IPS-11a (cell line): ENCODE measurements around the gene PBXIP1.

Experiments
- H3K4me3 ChIP-seq: one replicate; pipeline ENCODE4 v1.5.1; 2013; ENCODE audit warnings: low read depth, low read length, control low read depth

Gene PBXIP1, protein sequence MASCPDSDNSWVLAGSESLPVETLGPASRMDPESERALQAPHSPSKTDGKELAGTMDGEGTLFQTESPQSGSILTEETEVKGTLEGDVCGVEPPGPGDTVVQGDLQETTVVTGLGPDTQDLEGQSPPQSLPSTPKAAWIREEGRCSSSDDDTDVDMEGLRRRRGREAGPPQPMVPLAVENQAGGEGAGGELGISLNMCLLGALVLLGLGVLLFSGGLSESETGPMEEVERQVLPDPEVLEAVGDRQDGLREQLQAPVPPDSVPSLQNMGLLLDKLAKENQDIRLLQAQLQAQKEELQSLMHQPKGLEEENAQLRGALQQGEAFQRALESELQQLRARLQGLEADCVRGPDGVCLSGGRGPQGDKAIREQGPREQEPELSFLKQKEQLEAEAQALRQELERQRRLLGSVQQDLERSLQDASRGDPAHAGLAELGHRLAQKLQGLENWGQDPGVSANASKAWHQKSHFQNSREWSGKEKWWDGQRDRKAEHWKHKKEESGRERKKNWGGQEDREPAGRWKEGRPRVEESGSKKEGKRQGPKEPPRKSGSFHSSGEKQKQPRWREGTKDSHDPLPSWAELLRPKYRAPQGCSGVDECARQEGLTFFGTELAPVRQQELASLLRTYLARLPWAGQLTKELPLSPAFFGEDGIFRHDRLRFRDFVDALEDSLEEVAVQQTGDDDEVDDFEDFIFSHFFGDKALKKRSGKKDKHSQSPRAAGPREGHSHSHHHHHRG

DNA sequence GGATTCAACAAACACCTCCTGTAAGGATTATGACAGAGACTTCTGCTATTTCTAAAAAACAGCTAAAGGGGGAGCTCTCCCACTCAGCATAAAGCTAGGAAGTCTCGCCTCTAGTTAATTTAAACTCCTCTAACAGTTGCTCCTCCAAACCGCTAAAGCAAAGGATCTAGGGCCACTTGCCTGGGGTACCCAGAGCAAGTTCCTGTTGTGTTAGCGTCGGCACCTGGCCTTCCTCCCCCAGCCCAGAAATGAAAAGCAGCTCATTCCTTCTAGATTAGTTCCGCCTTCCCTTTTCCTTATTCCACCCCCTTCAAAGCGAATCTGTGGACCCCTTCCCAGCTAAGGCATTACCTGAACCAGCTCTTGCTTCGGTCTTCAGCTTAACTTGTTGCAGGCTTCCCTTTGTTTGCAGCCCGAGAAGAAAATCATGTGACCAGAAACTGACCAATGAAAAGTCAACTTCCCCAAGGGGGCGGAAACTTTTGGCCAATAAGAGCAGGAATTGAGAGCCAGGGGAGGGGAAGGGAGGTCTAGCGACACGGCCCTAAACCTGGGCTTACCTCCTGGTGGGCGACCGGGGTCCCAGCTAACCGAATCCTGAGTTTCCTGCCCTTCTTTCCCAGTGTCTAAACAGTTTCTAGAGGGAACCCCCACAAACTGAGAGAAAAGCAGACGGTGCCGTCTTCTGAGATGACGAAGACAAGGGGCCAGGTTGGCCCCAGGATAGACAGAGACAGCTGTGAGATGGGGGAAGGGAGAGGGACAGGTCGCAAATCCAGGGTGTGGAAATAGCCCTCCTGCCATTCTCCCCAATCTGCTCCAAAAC is at the start of gene PBXIP1:
Gene PBXIP1, minus strand, starts transcription at position 382 of the 826 bp plus-strand sequence. CDS start 2,378 bp downstream, outside the sequence.
- H3K4me3 ChIP-seq = peak within 1 kb of the TSS; percentile 56

DNA sequence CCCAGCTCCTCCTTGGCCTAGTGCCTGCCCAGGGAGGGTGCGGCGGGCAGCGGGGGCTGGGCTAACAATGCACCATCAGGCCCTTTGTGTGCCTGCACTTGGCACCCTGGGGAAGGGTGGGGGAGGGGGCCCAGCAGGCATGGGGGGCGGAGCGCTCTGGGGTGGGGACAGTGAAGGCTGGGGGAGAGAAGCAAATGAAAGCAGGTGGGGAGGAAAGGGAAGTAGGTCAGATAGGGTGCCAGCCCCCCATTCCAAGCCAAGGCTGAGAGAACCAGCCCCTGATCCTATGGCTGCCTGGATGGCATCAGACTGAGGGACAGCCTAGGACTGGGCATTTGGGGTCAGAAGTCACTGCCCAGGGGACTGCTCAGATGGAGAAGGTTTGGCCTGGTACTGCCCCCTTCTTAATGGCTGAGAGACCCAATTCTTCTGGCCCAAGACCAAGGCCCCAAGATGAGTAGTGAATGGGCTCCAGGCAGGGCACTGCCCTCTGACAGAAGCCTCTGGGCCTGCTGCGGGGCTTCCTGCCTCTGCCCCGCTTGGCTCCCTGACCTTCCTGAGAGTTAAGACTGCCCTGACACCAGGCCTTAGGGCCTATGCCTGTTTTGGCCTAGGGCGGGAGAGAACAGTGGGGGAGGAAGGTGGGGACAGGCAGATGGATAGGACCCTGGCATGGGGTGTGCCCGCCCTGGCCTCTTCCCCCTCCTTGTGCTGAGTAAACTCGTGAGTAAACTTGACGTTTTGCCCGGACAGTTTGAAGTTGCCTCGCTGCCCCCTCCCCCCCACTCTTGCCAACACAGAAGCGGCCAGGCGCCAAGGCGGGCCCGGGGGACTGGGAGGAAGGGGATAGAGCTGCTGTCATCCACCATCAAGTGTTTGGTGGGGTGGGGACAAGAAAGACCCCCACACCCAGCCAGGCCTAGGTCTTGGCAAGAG is 49.4 kb upstream of the PBXIP1 start:
- H3K4me3 ChIP-seq = no peak overlapping the region

DNA sequence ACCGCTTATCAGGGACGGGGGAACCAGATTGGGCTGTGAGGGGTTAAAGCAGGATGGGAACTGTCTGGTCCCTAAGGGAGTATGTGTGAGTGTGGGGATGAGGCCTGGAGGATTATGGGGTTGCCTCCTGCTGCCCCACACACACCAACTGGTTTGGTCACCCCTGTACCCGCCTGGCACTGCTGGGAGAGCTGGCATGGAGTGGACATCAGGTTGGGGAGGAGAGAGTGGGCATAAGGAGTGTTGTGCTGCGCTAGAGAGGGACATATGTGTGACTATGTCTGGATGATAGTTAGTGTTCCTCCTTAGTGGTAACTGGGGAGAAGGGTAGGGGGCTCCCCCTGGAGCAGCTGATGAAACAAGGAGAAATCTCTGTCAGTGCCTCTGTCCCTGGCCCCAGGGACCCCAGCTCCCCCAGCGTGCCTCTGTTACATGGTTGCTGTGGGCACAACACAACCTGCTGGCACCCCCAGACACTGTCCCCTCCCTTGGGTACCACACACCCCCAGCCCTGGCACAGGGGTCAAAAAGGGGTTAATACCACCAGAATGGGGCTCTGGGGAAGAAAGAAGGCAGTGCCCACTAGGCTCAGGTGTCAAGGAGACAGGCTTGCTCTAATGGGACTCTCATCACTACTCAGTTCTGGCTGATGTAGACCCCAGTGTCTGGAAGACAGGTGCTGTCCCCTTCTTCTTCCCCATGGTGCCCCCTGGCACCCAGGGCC is 48.6 kb upstream of the PBXIP1 start:
- H3K4me3 ChIP-seq = peak overlapping the region; percentile 43

DNA sequence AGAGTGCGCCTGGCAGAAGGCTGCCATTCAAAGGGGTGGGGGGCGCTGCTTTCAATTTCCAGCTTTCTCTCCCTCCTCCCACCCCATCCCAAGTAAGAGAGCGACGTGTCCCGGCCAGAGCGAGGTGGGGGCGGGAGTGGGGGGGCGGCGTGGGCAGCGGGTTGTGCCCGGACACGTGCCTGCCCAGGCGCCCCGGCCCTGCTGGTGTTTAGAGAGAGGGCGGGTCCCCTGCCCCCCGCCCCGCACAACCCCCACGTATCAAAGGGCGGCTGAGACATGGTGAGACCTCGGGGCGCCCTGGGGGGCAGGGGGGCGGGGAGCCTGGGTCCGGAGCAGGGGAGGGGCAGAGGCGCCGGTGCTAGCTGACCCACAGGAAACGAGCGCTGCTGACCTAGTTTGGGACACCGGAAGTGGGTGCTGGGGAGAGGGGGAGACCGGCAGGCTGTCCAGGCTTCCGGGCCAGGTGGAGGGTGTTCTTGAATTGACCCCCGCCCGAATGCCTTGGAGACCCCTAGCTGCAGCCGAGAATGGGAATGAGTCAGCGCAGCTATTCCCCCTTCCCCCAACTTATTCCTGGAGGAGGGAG is 48.0 kb upstream of the PBXIP1 start:
- H3K4me3 ChIP-seq = peak overlapping the region; percentile 82

DNA sequence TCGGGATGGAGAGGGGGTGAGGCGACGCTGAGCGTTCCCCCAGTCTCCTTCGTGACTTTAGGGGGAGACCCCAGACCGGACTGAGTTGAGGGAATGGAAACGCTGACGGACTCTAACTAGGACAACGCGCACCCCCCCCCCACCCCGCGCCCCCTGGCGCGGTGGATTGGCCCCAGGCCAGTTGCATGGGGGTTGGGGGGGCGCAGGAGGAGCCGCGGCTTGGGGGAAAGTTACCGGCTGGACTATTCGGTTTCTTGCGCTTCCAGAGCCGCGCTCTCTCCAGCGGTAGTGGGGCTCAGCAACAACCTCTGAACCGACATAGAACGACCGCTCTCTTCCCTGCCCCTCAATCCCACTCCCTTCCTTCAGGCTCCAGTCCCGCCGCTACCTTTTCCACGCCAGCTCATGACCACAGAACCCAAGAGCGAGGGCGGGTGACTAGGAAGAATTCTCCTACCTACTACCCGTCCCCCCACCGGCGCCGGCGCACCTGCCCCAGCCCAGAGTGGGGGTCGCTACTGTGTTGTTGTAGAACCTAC is 47.4 kb upstream of the PBXIP1 start:
- H3K4me3 ChIP-seq = peak overlapping the region; percentile 82

DNA sequence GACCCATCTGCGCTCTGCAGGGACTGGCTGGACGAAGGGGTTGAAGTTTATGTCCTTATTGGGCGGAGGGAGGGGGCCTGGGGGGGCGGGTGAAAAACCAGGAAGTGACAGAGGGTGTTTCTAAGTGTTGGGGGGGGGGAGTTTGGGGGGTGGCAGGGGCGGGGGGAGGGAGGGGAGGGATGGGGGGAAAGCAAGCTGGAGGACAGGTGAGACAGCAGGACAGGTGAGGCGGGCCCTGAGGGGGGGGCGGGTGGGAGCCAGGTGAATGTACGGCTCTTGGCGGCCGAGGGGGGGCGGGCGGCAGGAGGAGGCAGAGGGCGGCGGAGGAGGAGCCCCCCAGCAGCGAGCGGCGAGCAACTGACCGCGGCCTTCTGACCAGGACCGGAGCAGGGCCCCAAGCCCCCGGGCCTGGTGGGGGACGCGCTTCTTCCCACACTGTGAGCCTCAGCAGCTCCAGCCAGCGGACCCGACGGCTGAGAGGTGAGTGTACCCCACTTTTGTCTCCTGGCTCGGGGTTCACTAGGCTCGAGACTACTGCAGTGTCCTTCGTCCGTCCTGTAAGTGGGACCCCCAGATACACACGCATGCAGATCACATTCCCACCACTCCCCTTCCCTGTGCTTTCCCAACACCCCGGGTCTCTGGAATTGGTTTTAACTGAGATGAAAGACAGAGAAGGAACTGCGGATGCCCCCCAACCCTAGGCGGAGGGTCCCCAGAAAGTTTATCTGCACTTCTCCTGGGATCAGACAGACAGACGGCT is 46.7 kb upstream of the PBXIP1 start, which contains the start of gene ZBTB7B:
Gene ZBTB7B, plus strand, starts transcription at position 339 of the 763 bp plus-strand sequence. CDS start 11,859 bp downstream, outside the sequence.
- H3K4me3 ChIP-seq = peak within 1 kb of the TSS; percentile 82

DNA sequence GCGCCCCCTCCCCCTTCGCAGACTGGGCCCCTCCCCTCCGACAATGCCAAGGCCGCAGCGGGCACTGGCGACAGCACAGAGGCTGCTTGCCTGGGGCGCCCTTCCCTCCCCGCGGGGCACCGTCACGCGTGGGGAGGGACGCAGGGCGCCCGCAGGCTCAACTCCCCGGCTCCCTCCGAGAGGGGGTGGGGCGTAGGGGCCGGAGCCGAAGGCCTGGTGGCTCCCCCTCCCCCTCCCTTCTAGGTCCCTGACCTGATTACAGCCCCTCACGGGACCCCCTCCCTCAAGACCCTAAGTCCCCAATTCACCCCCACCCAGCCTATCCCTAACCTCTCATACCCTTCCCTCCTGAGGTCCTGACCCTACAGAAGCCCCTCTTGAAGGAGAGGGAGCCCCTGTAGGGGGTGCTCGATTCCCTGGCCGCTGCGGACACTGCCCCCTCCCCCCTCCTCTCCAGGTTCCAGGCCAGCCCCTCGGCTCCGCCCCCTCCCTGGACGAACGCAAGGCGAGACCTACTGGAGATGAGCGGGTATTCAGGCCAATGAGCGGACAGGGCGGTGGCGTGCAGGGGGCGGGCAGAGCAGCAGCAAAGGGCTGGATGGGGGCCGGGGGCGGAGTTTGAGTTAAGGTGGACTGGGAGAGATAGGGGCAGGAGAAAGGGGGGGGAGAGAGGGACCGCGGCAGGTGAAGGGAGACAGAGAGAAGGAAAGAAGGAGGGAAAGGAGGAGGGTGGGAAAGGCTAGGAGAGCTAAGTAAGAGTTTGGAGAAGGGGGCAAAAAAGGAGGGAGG is 46.0 kb upstream of the PBXIP1 start:
- H3K4me3 ChIP-seq = peak overlapping the region; percentile 43

DNA sequence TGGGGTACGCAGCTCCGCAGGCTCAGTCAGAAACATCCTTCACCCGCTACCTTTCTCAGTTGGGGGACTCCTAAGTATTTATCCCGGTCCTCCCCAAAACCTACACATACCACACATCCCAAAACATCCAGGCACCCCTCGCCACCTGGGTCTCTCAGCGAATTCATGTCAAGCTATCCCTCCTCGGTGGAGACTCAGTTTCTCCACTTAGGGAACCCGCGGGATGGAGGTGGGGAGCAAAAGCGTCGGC is 45.5 kb upstream of the PBXIP1 start:
- peak overlapping the region; percentile 43 for H3K4me3 ChIP-seq

DNA sequence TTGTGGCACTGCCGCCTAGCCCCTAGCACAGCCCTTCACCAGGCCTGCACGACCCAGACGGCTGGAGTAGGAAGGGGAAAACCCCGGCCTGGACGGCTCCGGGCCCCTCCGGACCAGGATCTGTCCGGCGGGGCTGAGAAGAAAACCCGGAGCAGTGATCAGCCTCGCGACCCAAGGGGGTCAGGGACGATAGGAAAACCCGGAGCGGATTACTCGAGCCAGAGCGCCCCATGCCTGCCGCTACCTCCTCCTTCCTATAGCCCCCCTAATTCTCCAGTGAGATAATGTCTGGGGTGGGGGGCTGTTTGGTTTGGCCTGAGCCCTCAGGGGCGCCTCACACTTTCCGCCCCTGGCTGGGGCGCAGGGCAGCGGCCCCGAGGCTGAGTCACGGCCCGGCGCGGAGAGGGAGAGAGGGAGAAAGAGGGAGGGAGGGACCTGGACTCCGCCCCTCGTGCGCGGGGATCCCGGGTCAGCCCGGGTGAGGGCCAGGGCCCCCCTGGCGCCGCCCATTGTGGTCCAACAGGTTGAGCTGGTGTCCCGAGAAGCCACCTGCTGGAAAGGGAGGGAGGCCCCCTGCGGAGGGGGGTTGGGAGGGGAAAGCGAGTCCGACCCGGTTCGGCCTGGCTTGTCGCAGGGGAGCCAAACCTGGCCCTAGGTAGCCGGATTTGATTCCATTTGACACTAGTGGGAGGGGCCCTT is 45.0 kb upstream of the PBXIP1 start:
- H3K4me3 ChIP-seq = peak overlapping the region; percentile 43

DNA sequence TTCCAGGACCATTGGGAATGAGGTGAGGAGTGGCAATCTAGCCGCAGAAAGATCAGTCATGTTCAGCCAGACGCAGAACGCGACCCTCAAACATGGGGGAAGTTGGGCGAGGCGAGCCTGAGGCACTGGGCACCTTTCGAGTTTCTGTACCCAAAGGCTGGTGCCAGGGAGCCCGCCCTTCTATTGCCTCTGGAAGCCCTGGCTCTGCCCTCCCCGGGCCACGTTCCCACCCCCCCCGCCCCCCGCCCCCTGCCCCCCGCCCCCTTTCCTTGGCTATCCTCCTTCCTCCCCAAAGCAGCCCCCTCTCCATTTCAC is 44.5 kb upstream of the PBXIP1 start:
- peak overlapping the region; percentile 58 for H3K4me3 ChIP-seq

DNA sequence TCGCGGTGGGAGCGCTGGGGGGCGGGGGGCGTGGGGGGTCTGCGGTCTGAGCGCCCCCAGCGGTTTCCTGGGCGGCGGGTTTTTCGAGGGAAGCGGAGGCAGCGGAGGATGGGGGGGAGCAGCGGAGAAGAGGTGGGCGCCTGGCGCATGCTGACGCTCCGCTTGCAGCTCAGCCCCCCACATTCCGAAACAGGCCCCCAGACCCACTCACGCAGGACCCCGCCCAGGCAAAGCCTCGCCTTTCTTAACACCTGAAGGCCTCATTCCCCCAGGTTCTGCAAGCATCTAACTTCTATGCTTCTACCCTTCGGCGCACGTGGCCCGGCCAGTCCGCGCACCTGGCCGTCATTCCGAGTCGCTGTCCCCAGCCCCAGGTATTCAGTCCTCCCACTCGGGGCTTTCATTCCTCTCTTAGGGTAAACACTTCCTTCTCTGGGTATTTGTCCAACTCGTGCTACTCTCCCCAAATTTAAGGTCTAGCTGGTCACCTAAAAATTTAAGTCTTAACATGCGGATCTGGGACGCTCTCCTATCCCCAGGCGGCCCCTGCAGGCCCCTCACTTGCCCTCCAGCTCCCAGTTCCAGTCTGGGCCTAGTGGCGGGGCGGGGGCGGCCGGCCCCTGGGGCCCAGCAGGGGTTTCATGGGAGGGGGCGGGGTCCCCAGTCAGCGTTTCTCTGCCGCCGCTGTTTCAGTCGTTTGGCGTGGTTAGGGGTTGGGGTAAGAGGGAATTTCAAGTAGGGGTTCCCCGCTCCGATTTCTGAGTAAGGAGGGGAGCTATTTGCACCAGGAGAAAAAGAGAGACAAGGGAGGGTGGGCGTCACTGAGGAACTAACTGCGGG is 43.9 kb upstream of the PBXIP1 start:
- H3K4me3 ChIP-seq = peak overlapping the region; percentile 58

DNA sequence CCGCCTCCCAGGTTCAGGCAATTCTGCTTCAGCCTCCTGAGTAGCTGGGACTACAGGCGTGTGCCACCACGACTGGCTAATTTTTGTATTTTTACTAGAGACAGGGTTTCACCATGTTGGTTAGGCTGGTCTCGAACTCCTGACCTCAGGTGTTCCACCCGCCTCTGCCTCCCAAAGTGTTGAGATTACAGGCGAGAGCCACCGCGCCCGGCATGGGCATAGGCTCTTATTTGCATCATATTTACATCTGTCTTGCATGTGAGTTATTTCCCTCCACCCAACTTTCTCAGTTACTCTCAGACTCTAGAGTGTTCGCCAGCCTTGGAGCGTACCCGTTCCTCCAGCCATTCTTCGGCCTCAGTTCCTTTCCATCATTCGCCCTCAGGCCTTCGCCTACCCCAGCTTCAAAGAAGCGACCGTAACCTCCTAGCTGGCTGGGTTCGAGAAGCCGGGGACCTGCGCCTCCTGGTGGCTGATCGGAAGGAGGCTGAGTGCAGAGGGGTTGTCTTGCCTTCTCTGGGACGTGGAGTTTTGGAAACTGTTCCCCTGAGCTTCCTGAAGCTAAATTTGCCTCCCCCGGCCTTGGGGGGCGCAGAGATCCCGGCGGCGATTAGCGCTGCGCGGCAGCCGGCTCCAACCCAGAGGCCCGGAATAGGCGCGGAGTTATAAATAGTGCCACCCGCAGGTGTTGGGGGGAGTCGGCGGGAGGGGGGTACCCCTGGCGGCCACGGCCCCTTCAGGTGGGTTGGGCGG is 43.1 kb upstream of the PBXIP1 start:
- peak overlapping the region; percentile 10 for H3K4me3 ChIP-seq

DNA sequence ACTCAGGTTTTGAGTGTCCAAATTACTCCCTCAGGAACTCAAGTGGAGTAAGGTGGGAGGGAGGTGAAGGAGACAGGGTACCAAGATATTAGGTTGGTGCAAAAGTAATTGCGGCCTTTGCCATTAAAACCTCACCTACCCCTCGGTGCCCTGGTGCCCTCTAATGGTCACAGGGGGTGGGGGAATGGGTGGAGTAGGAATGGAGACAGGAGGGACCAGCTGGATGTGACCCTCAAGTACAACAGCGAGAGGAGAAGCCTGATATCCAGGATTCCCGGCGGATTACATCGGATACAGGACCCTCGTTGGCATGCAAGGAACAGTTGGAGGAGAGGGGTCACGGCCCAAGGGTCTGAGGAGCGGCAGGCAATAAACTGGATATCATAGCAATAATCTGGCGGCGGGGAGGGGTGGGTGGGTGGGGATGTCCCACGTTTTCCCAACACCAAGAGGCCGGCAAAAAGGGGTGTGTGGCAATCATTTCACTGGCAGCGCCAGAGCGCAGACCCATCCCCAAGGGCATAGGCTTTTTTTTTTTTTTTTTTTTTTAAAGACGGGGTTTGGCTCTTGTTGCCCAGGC is 42.4 kb upstream of the PBXIP1 start:
- no peak overlapping the region for H3K4me3 ChIP-seq

DNA sequence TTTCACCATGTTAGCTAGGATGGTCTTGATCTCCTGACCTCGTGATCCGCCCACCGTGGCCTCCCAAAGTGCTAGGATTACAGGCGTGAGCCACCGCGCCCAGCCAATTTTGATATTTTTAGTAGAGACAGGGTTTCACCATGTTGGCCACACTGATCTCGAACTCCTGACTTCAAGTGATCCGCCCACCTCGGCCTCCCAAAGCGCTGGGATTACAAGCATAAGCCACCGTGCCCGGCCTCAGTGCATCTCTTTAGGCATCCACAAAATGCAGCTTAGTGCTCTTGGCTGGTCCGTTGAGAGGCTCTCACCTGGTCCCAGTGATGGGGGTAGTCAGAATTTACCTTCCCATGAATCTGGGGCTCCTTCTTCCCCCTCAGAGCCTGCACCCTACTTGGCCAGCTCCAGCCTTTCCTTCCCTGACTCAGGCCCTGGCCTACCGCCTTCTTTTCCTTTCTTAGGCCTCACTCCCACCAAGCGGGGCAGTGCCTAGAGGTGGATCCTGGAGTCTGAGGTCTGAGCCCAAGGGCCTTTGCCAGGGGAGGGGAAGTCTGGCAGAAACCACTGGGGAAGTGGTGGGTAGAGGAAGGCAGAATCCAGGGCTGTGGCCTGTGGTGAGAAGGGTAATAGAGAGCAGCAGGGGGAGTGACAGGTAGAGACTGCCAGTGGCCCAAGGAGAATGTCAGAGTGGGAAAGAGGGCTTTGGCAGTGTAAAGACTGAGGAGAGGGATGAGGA is 41.2 kb upstream of the PBXIP1 start:
- H3K4me3 ChIP-seq = no peak overlapping the region
